A549 (cell line): ENCODE results near the gene SNAP25. TPM values are rescaled to one million over a fixed set of nuclear protein-coding genes. Genes with fewer than 3 reads are reported as not detected.
A peak's percentile ranks its signal among the peaks of the same experiment; 100 is the strongest.

Experiments
- ATAC-seq, 2 experiments: fragments of 200-7000 bp in 1 of 2; fragments of >200 bp in 1 of 2; cut with Nextera tagmentation in 1 of 2; cut with Tn5 transposase in 1 of 2; 3 replicates each; pipeline versions ENCODE4 v1.8.0 to v1.9.1; 2018 to 2020; ENCODE audit warnings: mild to moderate bottlenecking in 1 of 2, moderate library complexity in 1 of 2
- CTCF ChIA-PET: fragments of 300-600 bp; sonication (Branson Sonifier 250); formaldehyde crosslinking; extraction: SDS; loops from one replicate; lab custom pipeline; 2021; ENCODE audit warnings: antibody characterized with exemption, inconsistent platforms; lab: Yijun Ruan, JAX
- POLR2A ChIA-PET: fragments of 350-600 bp; formaldehyde crosslinking; extraction: SDS; loops from one replicate; lab custom pipeline; 2021; ENCODE audit warnings: antibody characterized with exemption, inconsistent platforms; lab: Yijun Ruan, JAX
- DNase-seq, 2 experiments: peaks; one replicate each; pipeline versions ENCODE4 v3.0.0 to v3.0.0-alpha.2; 2011 to 2016; ENCODE audit warnings: low read depth in 1 of 2, low spot score in 1 of 2
- FAIRE-seq: peaks from 2 replicates; lab custom pipeline; 2011; peaks lifted over from hg19 to GRCh38; lab: Jason Lieb, UNC
- H3K27ac ChIP-seq, 2 experiments: fragments of >200 bp; sonication (Bioruptor Twin); formaldehyde crosslinking; 3 replicates each; pipeline ENCODE4 v1.5.1; 2016 to 2017
- H3K4me1 ChIP-seq: fragments of >200 bp; sonication (Bioruptor Twin); formaldehyde crosslinking; 3 replicates; pipeline ENCODE4 v1.6.1; 2016
- H3K4me2 ChIP-seq: fragments of >200 bp; sonication (Bioruptor Twin); formaldehyde crosslinking; 3 replicates; pipeline ENCODE4 v1.6.1; 2016
- H3K4me3 ChIP-seq: fragments of >200 bp; sonication (Bioruptor Twin); formaldehyde crosslinking; 3 replicates; pipeline ENCODE4 v1.5.1; 2016
- H3K9me3 ChIP-seq: fragments of >200 bp; sonication (Bioruptor Twin); formaldehyde crosslinking; 3 replicates; pipeline ENCODE4 v1.6.1; 2016
- CBX2 ChIP-seq: fragments of 200-600 bp; sonication (generic); IDR thresholded peaks from 2 replicates; pipeline ENCODE4 v1.6.1; 2016; ENCODE audit warnings: low read depth, mild to moderate bottlenecking, borderline replicate concordance
- CBX8 ChIP-seq: fragments of 200-600 bp; sonication (generic); IDR thresholded peaks from 2 replicates; pipeline ENCODE4 v1.6.1; 2016
- CHD2 ChIP-seq: fragments of 150-350 bp; IDR thresholded peaks from 2 replicates; pipeline ENCODE4 v1.6.1; 2014; ENCODE audit warnings: low read length; ENCODE audit not compliant: partially characterized antibody
- CHD4 ChIP-seq: fragments of 200-600 bp; sonication (generic); IDR thresholded peaks from 2 replicates; pipeline ENCODE4 v1.6.1; 2016; ENCODE audit warnings: antibody characterized with exemption, mild to moderate bottlenecking, borderline replicate concordance
- CTCF ChIP-seq: fragments of >200 bp; sonication (Bioruptor Twin); formaldehyde crosslinking; IDR thresholded peaks from 3 replicates; pipeline ENCODE4 v1.5.1; 2016
- E2F6 ChIP-seq: IDR thresholded peaks from 2 replicates; pipeline ENCODE4 v1.6.1; 2012; ENCODE audit warnings: low read depth, borderline replicate concordance
- EHMT2 ChIP-seq: fragments of 200-600 bp; sonication (generic); IDR thresholded peaks from 2 replicates; pipeline ENCODE4 v1.6.1; 2016; ENCODE audit warnings: antibody characterized with exemption, low read depth, mild to moderate bottlenecking, moderate library complexity
- EP300 ChIP-seq, 2 experiments: fragments of >200 bp; sonication (Bioruptor Twin); formaldehyde crosslinking; IDR thresholded peaks; 2 replicates in 1 of 2; 3 replicates in 1 of 2; pipeline ENCODE4 v1.6.1; 2016 to 2017
- ESRRA ChIP-seq: fragments of 150-350 bp; IDR thresholded peaks from 2 replicates; pipeline ENCODE4 v1.6.1; 2014; ENCODE audit warnings: mild to moderate bottlenecking, low read length, borderline replicate concordance
- FOSB ChIP-seq: fragments of 250-450 bp; sonication (Bioruptor Pico); IDR thresholded peaks from 2 replicates; pipeline ENCODE4 v1.5.0; 2020; ENCODE audit warnings: mild to moderate bottlenecking, moderate library complexity
- FOSL2 ChIP-seq, 2 experiments: fragments of 450-650 bp in 1 of 2; fragments of >200 bp in 1 of 2; sonication (Bioruptor Twin) in 1 of 2; formaldehyde crosslinking; IDR thresholded peaks; 2 replicates each; pipeline versions ENCODE4 v1.5.0 to v1.6.1; 2016 to 2020; ENCODE audit warnings: mild to moderate bottlenecking in 1 of 2, moderate library complexity in 1 of 2
- GATA3 ChIP-seq: IDR thresholded peaks from 2 replicates; pipeline ENCODE4 v1.6.1; 2012; ENCODE audit warnings: borderline replicate concordance
- HES2 ChIP-seq: fragments of >200 bp; sonication (Bioruptor Twin); formaldehyde crosslinking; IDR thresholded peaks from 2 replicates; pipeline ENCODE4 v1.6.1; 2016
- HOXA7 ChIP-seq: fragments of 250-450 bp; sonication (Bioruptor Pico); IDR thresholded peaks from 2 replicates; pipeline ENCODE4 v1.5.0; 2020; ENCODE audit warnings: mild to moderate bottlenecking, moderate library complexity
- JUN ChIP-seq, 2 experiments: fragments of >200 bp; sonication (Bioruptor Twin); formaldehyde crosslinking; IDR thresholded peaks; 2 replicates in 1 of 2; 3 replicates in 1 of 2; pipeline ENCODE4 v1.6.1; 2016 to 2017
- JUNB ChIP-seq: fragments of >200 bp; sonication (Bioruptor Twin); formaldehyde crosslinking; IDR thresholded peaks from 2 replicates; pipeline ENCODE4 v1.6.1; 2016
- KDM5A ChIP-seq: fragments of 200-600 bp; sonication (generic); IDR thresholded peaks from 2 replicates; pipeline ENCODE4 v1.6.1; 2016; ENCODE audit warnings: antibody characterized with exemption, mild to moderate bottlenecking
- MAX ChIP-seq: IDR thresholded peaks from 2 replicates; pipeline ENCODE4 v1.6.1; 2012
- MAZ ChIP-seq: fragments of 150-350 bp; IDR thresholded peaks from 2 replicates; pipeline ENCODE4 v1.6.1; 2014; ENCODE audit warnings: antibody characterized with exemption, low read depth, low read length, borderline replicate concordance
- MYC ChIP-seq: IDR thresholded peaks from 2 replicates; pipeline ENCODE4 v1.6.1; 2012; ENCODE audit warnings: mild to moderate bottlenecking, inconsistent platforms, low read length, improper control_type of control experiment, borderline replicate concordance
- NR3C1 ChIP-seq: fragments of >200 bp; sonication (Bioruptor Twin); formaldehyde crosslinking; IDR thresholded peaks from 3 replicates; pipeline ENCODE4 v1.6.1; 2017
- PBX3 ChIP-seq: IDR thresholded peaks from 2 replicates; pipeline ENCODE4 v1.6.1; 2012
- PHF8 ChIP-seq: fragments of 200-600 bp; sonication (generic); IDR thresholded peaks from 2 replicates; pipeline ENCODE4 v1.6.1; 2016; ENCODE audit warnings: low read depth, mild to moderate bottlenecking, antibody characterized with exemption, moderate library complexity, borderline replicate concordance
- POLR2A ChIP-seq: IDR thresholded peaks from 2 replicates; pipeline ENCODE4 v1.6.1; 2012; ENCODE audit warnings: mild to moderate bottlenecking, low read length
- RAD21 ChIP-seq, 2 experiments: fragments of >200 bp in 1 of 2; sonication (Bioruptor Twin) in 1 of 2; formaldehyde crosslinking in 1 of 2; IDR thresholded peaks in 1 of 2; conservative IDR thresholded peaks in 1 of 2; 2 replicates in 1 of 2; 3 replicates in 1 of 2; pipeline ENCODE4 v1.6.1; 2012 to 2018; ENCODE audit warnings: inconsistent platforms in 1 of 2
- RARB ChIP-seq: fragments of 250-450 bp; sonication (Bioruptor Pico); IDR thresholded peaks from 2 replicates; pipeline ENCODE4 v1.8.0; 2021; ENCODE audit warnings: mild to moderate bottlenecking, moderate library complexity
- RCOR1 ChIP-seq: fragments of 150-350 bp; IDR thresholded peaks from 2 replicates; pipeline ENCODE4 v1.6.1; 2014; ENCODE audit warnings: antibody characterized with exemption, low read length, low read depth
- REST ChIP-seq: fragments of 200-600 bp; sonication (generic); IDR thresholded peaks from 2 replicates; pipeline ENCODE4 v1.6.1; 2016; ENCODE audit warnings: antibody characterized with exemption, mild to moderate bottlenecking, moderate library complexity
- RNF2 ChIP-seq: fragments of 200-600 bp; sonication (generic); IDR thresholded peaks from 2 replicates; pipeline ENCODE4 v1.6.1; 2016; ENCODE audit warnings: low read depth, mild to moderate bottlenecking, antibody characterized with exemption, moderate library complexity, borderline replicate concordance
- SMC3 ChIP-seq: fragments of >200 bp; sonication (Bioruptor Twin); formaldehyde crosslinking; IDR thresholded peaks from 3 replicates; pipeline ENCODE4 v1.6.1; 2018; ENCODE audit warnings: inconsistent platforms
- TFCP2L1 ChIP-seq: fragments of 250-450 bp; sonication (Bioruptor Pico); IDR thresholded peaks from 2 replicates; pipeline ENCODE4 v1.5.0; 2021; ENCODE audit warnings: mild to moderate bottlenecking
- USF2 ChIP-seq: fragments of 450-650 bp; IDR thresholded peaks from 2 replicates; pipeline ENCODE4 v1.6.1; 2014; ENCODE audit warnings: antibody characterized with exemption
- ZC3H11A ChIP-seq: fragments of 450-650 bp; IDR thresholded peaks from 2 replicates; pipeline ENCODE4 v1.6.1; 2014; ENCODE audit warnings: antibody characterized with exemption, mild to moderate bottlenecking
- ZNF302 ChIP-seq: fragments of 250-450 bp; sonication (Bioruptor Pico); IDR thresholded peaks from 2 replicates; pipeline ENCODE4 v1.9.0; 2021; ENCODE audit warnings: inconsistent platforms, mild to moderate bottlenecking, moderate library complexity
- WGBS: methylation state at CpG from one replicate; pipeline ENCODE4 v1.1.6; 2017; ENCODE audit errors: missing lambda C conversion rate; 5-methylcytosine and 5-hydroxymethylcytosine counted together
- polyA plus RNA-seq, 4 experiments: library from polyadenylated mRNA; depleted of rRNA in 3 of 4; stranded (reverse); fragments of >200 nt; fragmentation: RNase III in 1 of 4; extraction: RNeasy Plus Mini Kit Qiagen cat#74134 plus additional on column Dnase treatment in 1 of 4; gene quantifications; 2 replicates in 3 of 4; 3 replicates in 1 of 4; pipeline ENCODE4 v1.2.3, GENCODE V29; 2011 to 2017

SNAP25 gene
- polyA plus RNA-seq, 2 of the 4 experiments (the other 2 are of a cell fraction): 39.6 to 53.6 TPM

GRCh38 chr20:10309326-10309725 lies 90.7 kb downstream of the SNAP25 start:
- CTCF ChIA-PET: interaction anchor here (1.0 to 3.3 kb wide), 6 partner anchors 11 to 125 kb away, joined by 3 to 11 read pairs (median 4); partner anchors contain the start of gene SLX4IP
- Histone ChIP-seq H3K4me2 (peak overlapping the region; percentile 54), H3K4me3 (no peak overlapping the region), H3K4me1 (peaks cover 84% of the 10 kb centered on the region), H3K27ac (peak overlapping the region; percentile 76 to 83), H3K9me3 (no peaks in the 10 kb centered on the region)
- ATAC-seq (peak; percentile 66 to 82), FAIRE-seq (peak; percentile 93), DNase-seq (peak; percentile 46 to 65)
- WGBS: 17% methylated on average over 2 of the region's 2 CpGs
- POLR2A ChIA-PET: interaction anchor here (1.0 to 1.8 kb wide), 5 partner anchors 43 to 125 kb away, joined by 3 to 9 read pairs (median 6); partner anchors contain the start of genes MKKS and SNAP25
- TF ChIP-seq ZC3H11A (no peak), FOSB (CRISPR knock-in tag) (no peak), CBX2 (no peak), HOXA7 (CRISPR knock-in tag) (no peak), JUN (IDR thresholded peaks at IDR 0.05) (no peak), MAZ (no peak), CTCF (no peak), RNF2 (no peak), SMC3 (no peak; the same call in 2 of the 3 replicates), MYC (no peak), PHF8 (no peak), KDM5A (no peak), HES2 (no peak), CHD2 (no peak), CBX8 (no peak), GATA3 (peak; percentile 49; the same call in 1 of the 2 replicates), EP300 (IDR thresholded peaks at IDR 0.05) (peak; percentile 51 to 79; a peak in 2 of 5 replicates), REST (no peak), E2F6 (no peak), NR3C1 (no peak), ESRRA (no peak), TFCP2L1 (CRISPR knock-in tag) (no peak), POLR2A (no peak), USF2 (no peak), FOSL2 (IDR thresholded peaks at IDR 0.05) (peak; percentile 70), FOSL2 (CRISPR knock-in tag; IDR thresholded peaks at IDR 0.05) (peak; percentile 75), ZNF302 (CRISPR knock-in tag) (no peak), RARB (CRISPR knock-in tag) (no peak), PBX3 (0 out of 2 replicates have a peak, but pooled peaks have one; percentile 36), EHMT2 (no peak), CHD4 (no peak), MAX (peak; percentile 59; the same call in 1 of the 2 replicates), RCOR1 (no peak), RAD21 (conservative IDR thresholded peaks at IDR 0.05 in 1 of 2, IDR thresholded peaks at IDR 0.05 in 1 of 2) (no peak), JUNB (peak; percentile 75)
